HTR-8/SVneo (cell line): ENCODE data around the gene CD33.
"Not testable (repeated sequence)": the region's sequence is repeated elsewhere in the genome, so short reads cannot be mapped to it uniquely, and the experiment has no call there.

ENCODE experiments used
- DNase-seq: peaks from one replicate; pipeline ENCODE4 v3.0.0; 2011; ENCODE audit warnings: low spot score, mixed read lengths; ENCODE audit not compliant: insufficient read length
- FAIRE-seq: peaks from 2 replicates; lab custom pipeline; 2011; peaks lifted over from hg19 to GRCh38; lab: Jason Lieb, UNC

Gene CD33

DNA sequence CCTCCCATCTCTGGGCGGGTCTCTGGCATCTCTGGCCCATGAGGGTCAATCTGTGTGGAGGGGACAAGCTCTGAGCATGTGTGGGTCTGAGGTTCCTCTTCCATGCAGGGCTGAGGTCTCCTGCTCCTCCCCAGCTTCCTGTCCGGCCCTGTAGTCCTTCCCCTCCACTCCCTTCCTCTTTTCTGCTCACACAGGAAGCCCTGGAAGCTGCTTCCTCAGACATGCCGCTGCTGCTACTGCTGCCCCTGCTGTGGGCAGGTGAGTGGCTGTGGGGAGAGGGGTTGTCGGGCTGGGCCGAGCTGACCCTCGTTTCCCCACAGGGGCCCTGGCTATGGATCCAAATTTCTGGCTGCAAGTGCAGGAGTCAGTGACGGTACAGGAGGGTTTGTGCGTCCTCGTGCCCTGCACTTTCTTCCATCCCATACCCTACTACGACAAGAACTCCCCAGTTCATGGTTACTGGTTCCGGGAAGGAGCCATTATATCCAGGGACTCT is at the start of gene CD33:
CD33 (plus strand) TSS at position 183 of the 496 bp plus-strand sequence; CDS start at position 222, 39 bp downstream.
- not testable (repeated sequence) for DNase-seq, FAIRE-seq

DNA sequence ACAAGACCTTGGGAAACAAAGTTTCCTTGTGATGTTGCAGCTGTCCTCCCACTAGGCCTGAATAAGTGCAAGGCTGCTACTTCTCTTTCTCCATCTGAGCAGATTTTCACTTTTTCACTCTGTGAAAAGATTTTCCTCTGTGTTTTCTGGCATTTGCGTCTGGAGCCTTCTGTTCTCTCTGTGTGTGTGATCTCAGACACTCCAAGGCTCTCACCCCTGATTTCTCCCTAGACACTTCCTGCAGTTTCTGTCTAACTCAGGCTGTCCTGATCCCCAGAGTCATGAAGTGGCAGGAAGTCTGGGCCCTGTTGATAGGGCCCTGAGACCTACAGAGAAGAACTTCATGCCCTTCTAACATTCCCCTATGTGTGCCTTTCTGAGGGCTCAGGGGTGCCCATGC is 45.6 kb upstream of the CD33 start:
- FAIRE-seq = no peak
- DNase-seq = no peak

DNA sequence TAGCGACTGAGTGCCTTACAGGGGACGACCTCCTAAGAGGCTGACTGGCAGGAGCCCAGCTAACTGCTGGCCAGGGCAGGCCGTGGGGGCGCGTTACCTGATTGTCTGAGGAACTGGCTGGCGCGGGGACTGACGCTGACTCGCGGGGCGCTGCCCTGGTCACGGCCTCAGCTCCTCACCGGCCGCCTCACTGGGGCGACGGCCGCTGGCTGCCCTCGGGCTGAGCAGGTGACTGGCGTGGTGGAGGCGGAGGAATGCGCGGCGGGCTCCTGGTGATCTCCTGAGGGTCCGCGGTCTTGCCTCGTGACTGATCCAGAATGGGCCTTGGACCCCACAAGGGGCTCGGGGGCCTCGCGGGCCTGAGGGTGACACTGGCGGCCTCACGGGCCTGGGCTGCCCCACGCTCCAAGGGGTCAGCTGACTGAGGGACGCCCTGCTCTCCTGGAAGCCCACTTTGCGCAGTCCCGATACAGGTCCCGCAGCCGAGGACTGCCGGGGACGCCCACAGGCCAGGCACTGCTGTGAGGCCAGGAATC is 43.4 kb upstream of the CD33 start:
- no peak for DNase-seq
- FAIRE-seq = no peak

DNA sequence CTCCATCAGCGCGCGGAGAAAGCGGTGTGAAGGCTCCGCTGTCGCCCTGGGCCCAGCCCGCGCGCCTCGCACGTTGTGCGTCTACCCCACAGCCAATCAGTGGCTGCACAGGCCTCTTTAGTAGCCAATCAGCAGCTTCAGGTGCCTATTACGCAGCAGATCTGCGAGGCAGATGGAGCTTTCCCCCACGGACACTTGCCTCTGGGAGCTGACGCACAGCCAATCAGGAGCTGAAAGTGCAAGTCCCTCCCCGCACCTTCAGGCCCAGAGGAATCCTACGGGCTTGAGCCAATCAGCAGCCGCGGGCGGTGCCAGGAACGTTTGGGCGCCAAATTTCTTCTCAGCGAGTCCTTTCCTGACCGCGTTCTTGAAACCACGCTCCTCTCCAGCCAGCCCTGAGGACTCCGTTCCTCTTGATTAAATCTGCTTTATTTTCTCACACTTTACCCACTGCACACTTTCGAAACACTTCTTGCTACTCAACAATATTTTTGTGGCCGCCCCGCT is 42.9 kb upstream of the CD33 start:
- FAIRE-seq (no peak), DNase-seq (no peak)

- FAIRE-seq = no peak
- no peak for DNase-seq
Observed at GRCh38 chr19:51183629-51184028, 41.3 kb upstream of the CD33 start.

GRCh38 chr19:51185069-51185867 is 39.6 kb upstream of the CD33 start:
- DNase-seq = no peak
- FAIRE-seq = no peak

GRCh38 chr19:51185868-51186215 is 39.0 kb upstream of the CD33 start:
- no peak for FAIRE-seq
- DNase-seq = no peak

DNA sequence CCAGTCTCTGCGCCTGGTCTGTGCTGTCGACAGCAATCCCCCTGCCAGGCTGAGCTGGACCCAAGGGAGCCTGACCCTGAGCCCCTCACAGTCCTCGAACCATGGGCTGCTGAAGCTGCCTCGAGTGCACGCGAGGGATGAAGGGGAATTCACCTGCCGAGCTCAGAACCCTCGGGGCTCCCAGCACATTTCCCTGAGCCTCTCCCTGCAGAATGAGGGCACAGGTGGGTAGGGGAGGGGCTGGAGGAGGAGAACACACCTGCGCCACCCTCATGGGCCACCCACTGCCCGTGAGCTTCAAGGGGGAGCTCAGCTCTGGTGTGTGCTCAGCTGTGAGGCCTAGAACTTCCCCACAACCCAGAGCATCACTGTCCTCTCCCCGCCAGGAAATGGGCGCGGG is 38.6 kb upstream of the CD33 start:
- DNase-seq (no peak), FAIRE-seq (no peak)

GRCh38 chr19:51187395-51188226 is 37.3 kb upstream of the CD33 start:
- DNase-seq (no peak), FAIRE-seq (no peak)

DNA sequence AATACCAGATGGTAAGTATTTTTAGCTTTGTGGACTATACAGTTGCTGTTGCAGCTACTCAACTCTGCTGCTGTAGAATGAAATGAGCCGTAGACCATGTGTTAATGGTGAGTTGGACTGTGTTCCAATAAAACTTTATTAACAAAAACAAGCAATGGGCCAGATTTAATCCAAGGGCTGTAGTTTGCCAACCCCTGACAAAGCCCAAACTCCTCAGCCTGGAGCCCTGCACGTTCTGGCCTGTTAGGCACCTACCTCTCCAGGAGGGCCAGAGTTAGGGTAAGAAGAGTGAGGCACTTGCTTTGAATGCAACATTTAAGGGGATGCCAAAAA is 36.7 kb upstream of the CD33 start:
- FAIRE-seq = no peak

GRCh38 chr19:51192689-51193088 is 32.2 kb upstream of the CD33 start:
- no peak for FAIRE-seq
- DNase-seq = no peak

More for the DNA sequence above, 36.7 kb upstream of the CD33 start:
- no peak for DNase-seq

- DNase-seq = no peak
- FAIRE-seq = peak; percentile 69
Observed at GRCh38 chr19:51194527-51195315, 30.2 kb upstream of the CD33 start.

DNA sequence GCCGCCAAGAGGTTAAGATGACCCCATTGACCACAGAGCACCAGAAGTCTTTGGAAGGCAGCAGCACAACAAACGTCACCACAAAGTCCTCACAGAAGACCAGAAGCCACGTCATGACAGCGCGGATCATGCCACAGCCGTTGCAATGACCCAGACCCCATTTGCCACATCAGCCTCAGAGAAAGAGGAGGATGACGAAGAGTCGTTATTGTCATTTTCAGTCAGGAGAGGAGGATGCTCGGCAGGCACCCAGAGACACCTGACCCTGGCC is 29.6 kb upstream of the CD33 start:
- FAIRE-seq = no peak

DNA sequence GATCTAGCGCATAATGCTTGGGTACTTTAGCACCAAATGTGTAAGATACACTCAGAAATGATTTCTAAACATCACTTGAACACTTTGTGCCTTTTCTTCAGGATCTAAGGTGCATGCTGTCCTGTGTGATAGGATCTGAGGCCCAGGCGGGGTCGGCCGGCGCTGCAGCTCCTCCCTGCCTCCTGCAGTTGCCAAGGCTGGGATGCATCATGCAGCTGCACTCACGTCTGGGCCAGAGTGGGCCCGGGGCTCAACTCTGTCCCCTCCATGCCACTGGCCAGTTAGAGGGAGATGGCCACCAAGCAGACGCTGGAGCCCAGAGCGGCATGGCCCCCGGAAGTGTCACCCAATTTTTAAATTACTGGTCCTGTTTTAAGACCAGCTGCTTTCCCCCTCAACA is 29.3 kb upstream of the CD33 start:
- DNase-seq = no peak
- FAIRE-seq = no peak

More for the DNA sequence above, 29.6 kb upstream of the CD33 start:
- DNase-seq = no peak

GRCh38 chr19:51196181-51196580 is 28.7 kb upstream of the CD33 start:
- DNase-seq (no peak), FAIRE-seq (no peak)

DNA sequence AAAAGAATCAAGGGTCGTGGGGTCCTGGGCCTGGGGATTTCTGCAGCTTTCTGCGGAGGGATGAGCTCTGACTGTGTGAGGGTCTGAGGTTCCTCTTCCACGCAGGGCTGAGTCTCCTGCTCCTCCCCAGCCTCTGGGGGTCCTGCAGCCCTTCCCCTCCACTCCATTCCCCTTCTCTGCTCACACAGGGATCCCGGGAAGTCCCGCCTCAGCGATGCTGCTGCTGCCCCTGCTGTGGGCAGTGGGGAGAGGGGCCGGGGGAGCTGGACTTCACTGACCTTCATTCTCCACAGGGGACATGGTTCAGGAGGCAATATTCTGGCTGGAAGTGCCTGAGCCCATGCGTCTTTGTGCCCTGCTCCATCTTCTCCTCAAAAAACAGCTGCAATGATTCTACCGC is 26.2 kb upstream of the CD33 start:
- DNase-seq (no peak), FAIRE-seq (no peak)

DNA sequence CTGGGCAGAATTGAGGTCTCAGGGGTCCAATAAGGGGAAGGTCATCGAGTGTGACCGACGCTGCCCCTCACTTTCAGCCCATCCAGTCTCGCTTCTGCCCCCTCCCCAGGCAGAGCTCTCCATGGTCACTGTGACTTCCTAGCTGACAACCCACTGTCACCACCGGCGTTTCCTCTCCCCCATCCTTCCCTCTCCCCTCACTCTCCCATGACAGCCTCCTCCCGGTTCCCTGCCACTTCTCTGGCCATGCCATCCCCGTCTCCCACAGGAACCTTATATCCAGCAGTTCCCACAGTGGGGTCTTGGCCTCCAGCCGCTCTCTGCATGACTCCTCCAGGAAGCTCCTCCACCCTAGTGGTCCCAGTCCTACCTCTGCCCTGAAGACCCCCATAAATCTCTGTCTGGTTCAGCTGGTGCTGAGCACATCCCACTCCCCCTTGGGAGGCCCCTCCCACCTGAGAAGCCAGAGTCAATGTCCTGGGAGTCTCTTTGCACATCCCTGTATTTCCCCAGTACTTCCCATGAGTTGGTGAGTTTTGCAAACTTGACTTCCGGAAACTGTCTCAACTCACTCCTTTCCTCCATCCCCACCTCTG is 24.7 kb upstream of the CD33 start:
- DNase-seq = no peak
- no peak for FAIRE-seq

DNA sequence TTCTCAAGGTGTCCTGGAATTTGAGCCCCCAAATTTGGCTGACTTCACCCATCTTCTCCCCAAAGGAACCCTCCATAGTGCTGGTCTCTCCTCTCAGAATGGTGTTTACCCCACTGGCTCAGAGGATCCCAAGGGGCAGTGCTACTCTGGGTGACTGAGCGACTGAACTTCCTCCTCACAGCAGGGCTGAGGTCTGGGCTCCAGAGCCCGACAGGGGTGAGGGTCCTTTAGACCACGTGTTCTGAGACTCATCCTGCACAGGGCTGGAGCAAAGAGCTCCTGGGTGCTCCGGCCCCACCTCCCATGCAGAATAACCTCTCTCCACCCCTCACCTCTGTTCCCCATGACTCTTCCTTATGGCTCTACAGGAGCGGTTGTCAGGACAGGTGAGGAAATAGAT is 23.2 kb upstream of the CD33 start:
- DNase-seq (no peak), FAIRE-seq (no peak)

DNA sequence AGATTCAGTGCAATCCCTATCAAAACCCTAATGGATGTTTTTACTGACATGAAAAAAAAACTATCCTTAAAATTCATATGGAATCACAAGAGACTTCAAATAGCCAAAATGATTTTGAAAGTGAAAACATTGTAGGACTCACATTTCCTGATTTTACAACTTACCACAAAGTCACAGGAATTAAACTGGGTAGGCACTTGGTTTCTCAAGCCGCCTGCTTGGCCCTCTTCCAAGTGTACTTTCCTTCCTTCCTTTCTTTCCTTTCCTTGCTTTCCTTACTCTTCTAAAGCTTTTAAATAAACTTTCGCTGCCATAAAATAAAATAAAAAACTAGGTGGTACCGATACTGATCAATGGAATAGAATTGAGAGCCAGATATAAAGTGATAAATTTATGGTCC is 21.0 kb upstream of the CD33 start:
- no peak for FAIRE-seq
- no peak for DNase-seq

GRCh38 chr19:51204321-51204720 is 20.6 kb upstream of the CD33 start:
- DNase-seq (no peak), FAIRE-seq (no peak)
